H1 (cell line): Measurements from ENCODE around the gene RIPPLY1. TPM values are rescaled to one million over a fixed set of nuclear protein-coding genes. Genes with fewer than 3 reads are reported as not detected.

Experiments used
- CTCF ChIA-PET: fragments of 300-600 bp; sonication (Branson Sonifier 250); formaldehyde crosslinking; loops from one replicate; lab custom pipeline; 2021; ENCODE audit not compliant: partially characterized antibody; lab: Charles Lee
- POLR2A ChIA-PET: fragments of 300-600 bp; sonication (Branson Sonifier 250); formaldehyde crosslinking; loops from one replicate; lab custom pipeline; 2021; ENCODE audit warnings: inconsistent platforms; ENCODE audit not compliant: partially characterized antibody; lab: Charles Lee
- DNase-seq, 2 experiments: peaks; one replicate each; pipeline versions ENCODE4 v3.0.0 to v3.0.0-alpha.2; 2010 to 2022; ENCODE audit warnings: low spot score in 2 of 2, low read depth in 1 of 2, mixed read lengths in 1 of 2
- FAIRE-seq: peaks from 2 replicates; lab custom pipeline; 2011; peaks lifted over from hg19 to GRCh38; lab: Jason Lieb, UNC
- H2AFZ ChIP-seq: 2 replicates; pipeline ENCODE4 v1.8.1; 2012; ENCODE audit warnings: low read length, inconsistent platforms
- H2AK5ac ChIP-seq: 2 replicates; pipeline ENCODE4 v1.6.1; 2013; ENCODE audit warnings: low read depth, low read length
- H2BK120ac ChIP-seq: replicated peaks from 2 replicates; pipeline ENCODE3; 2013; ENCODE audit warnings: low read depth, low read length, inconsistent platforms
- H2BK12ac ChIP-seq: 2 replicates; pipeline ENCODE4 v1.6.1; 2013; ENCODE audit warnings: low read depth, low read length
- H2BK15ac ChIP-seq: 2 replicates; pipeline ENCODE4 v1.6.1; 2013; ENCODE audit warnings: low read length
- H2BK20ac ChIP-seq: 2 replicates; pipeline ENCODE4 v1.6.1; 2013; ENCODE audit warnings: low read length
- H2BK5ac ChIP-seq: 2 replicates; pipeline ENCODE4 v1.6.1; 2013; ENCODE audit warnings: low read depth, low read length
- H3K14ac ChIP-seq: 2 replicates; pipeline ENCODE4 v1.6.1; 2013; ENCODE audit warnings: inconsistent platforms; ENCODE audit not compliant: insufficient read length
- H3K18ac ChIP-seq: 2 replicates; pipeline ENCODE4 v1.6.1; 2013; ENCODE audit warnings: low read length; ENCODE audit errors: extremely low read depth
- H3K23ac ChIP-seq: 2 replicates; pipeline ENCODE4 v1.6.1; 2013; ENCODE audit warnings: inconsistent platforms; ENCODE audit not compliant: insufficient read length
- H3K23me2 ChIP-seq: 2 replicates; pipeline ENCODE4 v1.6.1; 2013; ENCODE audit warnings: low read depth, low read length
- H3K27ac ChIP-seq: 2 replicates; pipeline ENCODE4 v1.6.1; 2011; ENCODE audit warnings: low read depth, low read length, inconsistent platforms
- H3K27me3 ChIP-seq, 4 experiments: replicated peaks in 1 of 4; 1 replicate in 1 of 4; 2 replicates in 3 of 4; pipeline versions ENCODE4 v1.6.1 to v1.8.1; 2011 to 2013; ENCODE audit warnings: low read length in 3 of 4, mild to moderate bottlenecking in 3 of 4, inconsistent platforms in 2 of 4, mixed read lengths in 2 of 4, moderate library complexity in 1 of 4; ENCODE audit not compliant: control insufficient read depth in 3 of 4, insufficient read depth in 3 of 4; ENCODE audit errors: extremely low read depth in 1 of 4
- H3K36me3 ChIP-seq, 4 experiments: 2 replicates each; pipeline versions ENCODE4 v1.6.1 to v1.8.1; 2011 to 2013; ENCODE audit warnings: mild to moderate bottlenecking in 4 of 4, low read length in 3 of 4, moderate library complexity in 2 of 4, control low read depth in 1 of 4, inconsistent platforms in 1 of 4; ENCODE audit not compliant: insufficient read depth in 4 of 4, control insufficient read depth in 2 of 4
- H3K4ac ChIP-seq: replicated peaks from 2 replicates; pipeline ENCODE3; 2013; ENCODE audit warnings: low read length, low read depth, mixed read lengths, inconsistent platforms; ENCODE audit not compliant: insufficient read length
- H3K4me1 ChIP-seq, 4 experiments: replicated peaks in 1 of 4; 1 replicate in 1 of 4; 2 replicates in 3 of 4; pipeline versions ENCODE4 v1.6.1 to v1.8.1; 2011 to 2013; ENCODE audit warnings: low read length in 3 of 4, inconsistent platforms in 2 of 4, mixed read lengths in 1 of 4; ENCODE audit not compliant: insufficient read depth in 4 of 4, control insufficient read depth in 3 of 4
- H3K4me2 ChIP-seq, 2 experiments: 2 replicates each; pipeline versions ENCODE4 v1.6.1 to v1.8.1; 2011 to 2013; ENCODE audit warnings: low read depth in 2 of 2, low read length in 2 of 2, control low read depth in 1 of 2, inconsistent platforms in 1 of 2, mild to moderate bottlenecking in 1 of 2; ENCODE audit not compliant: insufficient read depth in 1 of 2
- H3K4me3 ChIP-seq, 4 experiments: fragments of 200-600, 300-600 bp in 1 of 4; sonication (generic), shearing (Covaris generic), sonication (Bioruptor Twin) in 1 of 4; 2 replicates each; pipeline versions ENCODE4 v1.5.1 to v1.8.1; 2011 to 2016; ENCODE audit warnings: low read length in 4 of 4, low read depth in 3 of 4, control low read depth in 2 of 4, inconsistent platforms in 2 of 4, mild to moderate bottlenecking in 2 of 4, mixed read lengths in 1 of 4, moderate library complexity in 1 of 4; ENCODE audit not compliant: insufficient read depth in 2 of 4; ENCODE audit errors: extremely low read depth in 1 of 4
- H3K56ac ChIP-seq: replicated peaks from 2 replicates; pipeline ENCODE3; 2013; ENCODE audit warnings: low read depth, mild to moderate bottlenecking, mixed read lengths, low read length, inconsistent platforms; ENCODE audit not compliant: insufficient read length
- H3K79me1 ChIP-seq: 2 replicates; pipeline ENCODE4 v1.6.1; 2013; ENCODE audit warnings: low read depth, low read length, control low read depth
- H3K79me2 ChIP-seq, 2 experiments: 2 replicates each; pipeline versions ENCODE4 v1.6.1 to v1.8.1; 2012 to 2013; ENCODE audit warnings: low read length in 2 of 2, mild to moderate bottlenecking in 2 of 2, inconsistent platforms in 1 of 2; ENCODE audit not compliant: insufficient read depth in 2 of 2, control insufficient read depth in 1 of 2
- H3K9ac ChIP-seq, 4 experiments: replicated peaks in 1 of 4; 1 replicate in 1 of 4; 2 replicates in 3 of 4; pipeline versions ENCODE4 v1.6.1 to v1.8.1; 2011 to 2013; ENCODE audit warnings: low read depth in 3 of 4, low read length in 3 of 4, control low read depth in 2 of 4, mild to moderate bottlenecking in 2 of 4, moderate library complexity in 2 of 4, inconsistent platforms in 1 of 4; ENCODE audit errors: extremely low read depth in 1 of 4
- H3K9me3 ChIP-seq, 2 experiments: 2 replicates each; pipeline versions ENCODE4 v1.6.1 to v1.8.1; 2012 to 2013; ENCODE audit warnings: mild to moderate bottlenecking in 2 of 2, moderate library complexity in 2 of 2, control low read depth in 1 of 2, inconsistent platforms in 1 of 2, low read depth in 1 of 2, low read length in 1 of 2, mixed read lengths in 1 of 2; ENCODE audit not compliant: insufficient read depth in 2 of 2
- H4K20me1 ChIP-seq, 2 experiments: replicated peaks in 1 of 2; 2 replicates each; pipeline versions ENCODE3 to v1.8.1; 2011 to 2013; ENCODE audit warnings: inconsistent platforms in 2 of 2, low read length in 2 of 2, mild to moderate bottlenecking in 1 of 2; ENCODE audit not compliant: insufficient read depth in 2 of 2, control insufficient read depth in 1 of 2
- H4K5ac ChIP-seq: 2 replicates; pipeline ENCODE4 v1.6.1; 2013; ENCODE audit warnings: low read length, low read depth, mixed read lengths, inconsistent platforms; ENCODE audit not compliant: insufficient read length
- H4K8ac ChIP-seq: 2 replicates; pipeline ENCODE4 v1.8.0; 2013; ENCODE audit warnings: mild to moderate bottlenecking, moderate library complexity, low read length, inconsistent platforms; ENCODE audit not compliant: insufficient read depth; ENCODE audit errors: extremely low read depth
- H4K91ac ChIP-seq: replicated peaks from 2 replicates; pipeline ENCODE3; 2013; ENCODE audit warnings: low read length, mixed read lengths, inconsistent platforms; ENCODE audit not compliant: insufficient read length
- CHD1 ChIP-seq: IDR thresholded peaks from 2 replicates; pipeline ENCODE4 v1.6.1; 2012; ENCODE audit warnings: low read depth, low read length, improper control_type of control experiment
- SP1 ChIP-seq: IDR thresholded peaks from 2 replicates; pipeline ENCODE4 v1.6.1; 2011; ENCODE audit warnings: low read depth, low read length
- WGBS, 2 experiments: shearing (Covaris generic) in 1 of 2; methylation state at CpG; one replicate each; pipeline versions ENCODE4 v1.1.6 to v1.1.7; 2013 to 2015; ENCODE audit warnings: low lambda C conversion rate in 2 of 2, mixed read lengths in 2 of 2, inconsistent platforms in 1 of 2, low coverage in 1 of 2, missing lambda C conversion rate in 1 of 2; ENCODE audit not compliant: insufficient replicate concordance in 2 of 2, insufficient coverage in 1 of 2, insufficient read length in 1 of 2; ENCODE audit errors: extremely low coverage in 1 of 2, missing lambda C conversion rate in 1 of 2; 5-methylcytosine and 5-hydroxymethylcytosine counted together
- polyA plus RNA-seq, 7 experiments: library from polyadenylated mRNA; depleted of rRNA in 3 of 7; stranded (reverse) in 5 of 7; unstranded in 2 of 7; fragments of >200 nt in 5 of 7; fragments of 200-250 nt in 2 of 7; gene quantifications; 1 replicate in 5 of 7; 2 replicates in 1 of 7; 4 replicates in 1 of 7; pipeline versions ENCODE4 v1.2.1 to v1.2.3, GENCODE V29; 2011 to 2013; ENCODE audit warnings: missing spikeins in 2 of 7, mixed read lengths in 2 of 7
- total RNA-seq: library from RNA; stranded (reverse); fragmentation: NEBNext Ultra II Directional; extraction: Animal tissue kit (Norgen Biotek cat#: 25700); gene quantifications from 2 replicates; pipeline ENCODE4 v1.2.1, GENCODE V29; 2021

RIPPLY1 gene
- total and polyA plus RNA-seq, 2 of the 8 experiments (the other 6 are each of a cell fraction or from before 2014, with no cell fraction given), result not detected

DNA sequence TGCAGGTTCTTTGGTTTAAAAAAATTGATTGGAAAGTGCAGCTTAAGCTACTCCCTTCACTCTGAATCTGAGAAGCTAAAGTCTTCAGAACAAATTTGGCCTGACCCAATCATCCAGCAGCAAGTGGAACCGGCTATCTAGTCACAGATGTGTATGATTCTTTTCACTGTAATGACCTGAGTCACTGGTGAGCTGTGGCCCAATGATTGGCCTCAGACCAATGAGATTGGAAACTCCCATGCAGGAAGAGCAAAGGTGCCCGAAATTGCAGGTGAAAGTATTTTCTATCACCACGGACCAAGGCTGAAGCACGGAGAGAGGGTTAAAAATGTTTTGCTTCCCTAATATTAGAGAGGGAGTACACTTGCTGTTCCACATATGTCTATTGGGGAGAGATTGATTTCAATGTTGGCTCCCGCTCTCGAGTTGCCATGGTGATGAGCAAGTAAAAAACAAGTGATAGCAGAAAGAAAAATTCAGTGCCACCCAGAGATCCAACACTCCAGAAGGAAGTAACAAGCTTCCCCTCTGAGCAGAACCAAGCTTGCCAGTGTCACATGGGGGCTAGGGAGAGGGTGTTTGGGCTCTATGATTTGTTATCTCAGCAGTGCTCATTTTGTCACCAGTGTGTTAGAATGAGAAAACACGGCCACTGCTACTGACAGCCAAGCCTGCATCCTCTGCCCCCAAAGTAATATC is 11.2 kb downstream of the RIPPLY1 start:
- H3K79me2 ChIP-seq, result no peaks in the 10 kb centered on the region
- no peak overlapping the region for H4K5ac ChIP-seq
- no peak overlapping the region for H3K4me2 ChIP-seq
- no peak overlapping the region for H2BK12ac ChIP-seq
- no peak overlapping the region for H3K56ac ChIP-seq
- H3K18ac ChIP-seq, result no peak overlapping the region
- no peak overlapping the region for H3K9ac ChIP-seq
- no peak overlapping the region for H3K4me3 ChIP-seq
- H4K8ac ChIP-seq, result no peak overlapping the region
- no peaks in the 10 kb centered on the region for H3K23me2 ChIP-seq
- H3K23ac ChIP-seq, result no peak overlapping the region
- no peaks in the 10 kb centered on the region for H3K4me1 ChIP-seq
- no peaks in the 10 kb centered on the region for H3K27me3 ChIP-seq
- no peak overlapping the region for H3K14ac ChIP-seq
- H2AK5ac ChIP-seq, result no peak overlapping the region
- CTCF ChIA-PET, result interaction anchor here (1.2 to 5.1 kb wide), 5 partner anchors 12 to 99 kb away, joined by 3 to 36 read pairs (median 19); partner anchors contain the start of gene RIPPLY1
- no peaks in the 10 kb centered on the region for H4K20me1 ChIP-seq
- DNase-seq (no peak), FAIRE-seq (no peak)
- no peak overlapping the region for H3K4ac ChIP-seq
- 75% methylated on average over 7 of the region's 7 CpGs; no CpG with 5 or more reads in 1 of the 2 experiments for WGBS, 2 experiments
- H3K36me3 ChIP-seq, result no peaks in the 10 kb centered on the region
- H3K79me1 ChIP-seq, result no peaks in the 10 kb centered on the region
- POLR2A ChIA-PET, result no interaction called here
- no peak overlapping the region for H2BK15ac ChIP-seq
- H2BK5ac ChIP-seq, result no peak overlapping the region
- no peak overlapping the region for H2BK20ac ChIP-seq
- H2AFZ ChIP-seq, result no peak overlapping the region
- no peak for TF ChIP-seq CHD1
- TF ChIP-seq SP1, result no peak
- no peak overlapping the region for H3K27ac ChIP-seq
- H3K9me3 ChIP-seq, result no peaks in the 10 kb centered on the region
- no peak overlapping the region for H2BK120ac ChIP-seq
- no peak overlapping the region for H4K91ac ChIP-seq
